HG02981 (cell line): ENCODE measurements around the gene ANAPC5.
"Not testable (repeated sequence)": the region's sequence is repeated elsewhere in the genome, so short reads cannot be mapped to it uniquely, and the experiment has no call there.

Experiments
- ATAC-seq: cut with Tn5 transposase; IDR thresholded peaks from one replicate; pipeline ENCODE4 v1.9.1; 2021; ENCODE audit warnings: mild to moderate bottlenecking, moderate library complexity; ENCODE audit not compliant: unreplicated experiment

The ANAPC5 gene

GRCh38 chr12:121287267-121287954, 64.8 kb downstream of the ANAPC5 start:
- no peak for ATAC-seq

- ATAC-seq: no peak
Measured at GRCh38 chr12:121285856-121286255, 66.4 kb downstream of the ANAPC5 start.

GRCh38 chr12:121284551-121285390, 67.4 kb downstream of the ANAPC5 start:
- no peak for ATAC-seq

GRCh38 chr12:121283841-121284240, 68.4 kb downstream of the ANAPC5 start:
- ATAC-seq: no peak

GRCh38 chr12:121283388-121283787, 68.8 kb downstream of the ANAPC5 start:
- ATAC-seq: no peak

- not testable (repeated sequence) for ATAC-seq
Measured at GRCh38 chr12:121282910-121283309, 69.3 kb downstream of the ANAPC5 start.

- ATAC-seq: no peak
Measured at GRCh38 chr12:121282072-121282742, 70.0 kb downstream of the ANAPC5 start.

- ATAC-seq: not testable (repeated sequence)
Measured at GRCh38 chr12:121281116-121281515, 71.1 kb downstream of the ANAPC5 start.

GRCh38 chr12:121280531-121280930, 71.7 kb downstream of the ANAPC5 start:
- ATAC-seq: not testable (repeated sequence)

- ATAC-seq: no peak
Measured at GRCh38 chr12:121279507-121279915, 72.7 kb downstream of the ANAPC5 start.

GRCh38 chr12:121279071-121279375, 73.2 kb downstream of the ANAPC5 start:
- no peak for ATAC-seq

- ATAC-seq: no peak
Measured at GRCh38 chr12:121278169-121279070, 73.8 kb downstream of the ANAPC5 start.

- ATAC-seq: no peak
Measured at GRCh38 chr12:121277374-121277759, 74.8 kb downstream of the ANAPC5 start.

GRCh38 chr12:121274036-121274763, 78.0 kb downstream of the ANAPC5 start:
- ATAC-seq: no peak

GRCh38 chr12:121273364-121273896, 78.8 kb downstream of the ANAPC5 start:
- ATAC-seq: no peak

- ATAC-seq: no peak
Measured at GRCh38 chr12:121267822-121268221, 84.4 kb downstream of the ANAPC5 start.

- no peak for ATAC-seq
Measured at GRCh38 chr12:121264951-121265515, 87.2 kb downstream of the ANAPC5 start.

GRCh38 chr12:121264135-121264534, 88.1 kb downstream of the ANAPC5 start:
- no peak for ATAC-seq

- ATAC-seq: no peak
Measured at GRCh38 chr12:121263206-121263935, 88.8 kb downstream of the ANAPC5 start.
